ENCODE results near the gene OPN4.

The OPN4 gene, protein sequence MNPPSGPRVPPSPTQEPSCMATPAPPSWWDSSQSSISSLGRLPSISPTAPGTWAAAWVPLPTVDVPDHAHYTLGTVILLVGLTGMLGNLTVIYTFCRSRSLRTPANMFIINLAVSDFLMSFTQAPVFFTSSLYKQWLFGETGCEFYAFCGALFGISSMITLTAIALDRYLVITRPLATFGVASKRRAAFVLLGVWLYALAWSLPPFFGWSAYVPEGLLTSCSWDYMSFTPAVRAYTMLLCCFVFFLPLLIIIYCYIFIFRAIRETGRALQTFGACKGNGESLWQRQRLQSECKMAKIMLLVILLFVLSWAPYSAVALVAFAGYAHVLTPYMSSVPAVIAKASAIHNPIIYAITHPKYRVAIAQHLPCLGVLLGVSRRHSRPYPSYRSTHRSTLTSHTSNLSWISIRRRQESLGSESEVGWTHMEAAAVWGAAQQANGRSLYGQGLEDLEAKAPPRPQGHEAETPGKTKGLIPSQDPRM

GRCh38 chr10:86654411-86655172 lies at the start of gene OPN4:
Gene OPN4 (plus strand): TSS chr10:86654547. CDS start chr10:86654784, 237 bp downstream.
- Histone ChIP-seq H3K4me3 (ENCODE audit: insufficient read depth, low read length, poor library complexity, severe bottlenecking) (no peak within 1 kb of the TSS), H4K20me1 (ENCODE audit: low read depth, low read length) (no peaks in the 10 kb centered on the region), H3K9me2 (replicated peaks; ENCODE audit: insufficient read depth, low read length) (no peaks in the 10 kb centered on the region), H3F3A (ENCODE audit: insufficient read depth) (no peaks in the 10 kb centered on the region), H2AFZ (ENCODE audit: low read depth, low read length, severe bottlenecking) (no peak within 1 kb of the TSS), H3K9ac (ENCODE audit: low read length) (no peak within 1 kb of the TSS), H3K36me3 (ENCODE audit: low read length) (no peaks in the 10 kb centered on the region), H3K9me3 (ENCODE audit: insufficient read depth, low read length) (no peaks in the 10 kb centered on the region), H3K79me2 (ENCODE audit: insufficient read depth, low read length) (no peaks in the 10 kb centered on the region), H3K27ac (ENCODE audit: low read depth, low read length) (no peak within 1 kb of the TSS), H3K27me3 (ENCODE audit: low read length) (no peaks in the 10 kb centered on the region), H3K4me2 (ENCODE audit: low read depth, low read length, poor library complexity, severe bottlenecking) (no peak within 1 kb of the TSS)
- no peak for TF ChIP-seq EZH2phosphoT487 (conservative IDR thresholded peaks at IDR 0.05; ENCODE audit: low read length)
- TF ChIP-seq, protein P1, sequence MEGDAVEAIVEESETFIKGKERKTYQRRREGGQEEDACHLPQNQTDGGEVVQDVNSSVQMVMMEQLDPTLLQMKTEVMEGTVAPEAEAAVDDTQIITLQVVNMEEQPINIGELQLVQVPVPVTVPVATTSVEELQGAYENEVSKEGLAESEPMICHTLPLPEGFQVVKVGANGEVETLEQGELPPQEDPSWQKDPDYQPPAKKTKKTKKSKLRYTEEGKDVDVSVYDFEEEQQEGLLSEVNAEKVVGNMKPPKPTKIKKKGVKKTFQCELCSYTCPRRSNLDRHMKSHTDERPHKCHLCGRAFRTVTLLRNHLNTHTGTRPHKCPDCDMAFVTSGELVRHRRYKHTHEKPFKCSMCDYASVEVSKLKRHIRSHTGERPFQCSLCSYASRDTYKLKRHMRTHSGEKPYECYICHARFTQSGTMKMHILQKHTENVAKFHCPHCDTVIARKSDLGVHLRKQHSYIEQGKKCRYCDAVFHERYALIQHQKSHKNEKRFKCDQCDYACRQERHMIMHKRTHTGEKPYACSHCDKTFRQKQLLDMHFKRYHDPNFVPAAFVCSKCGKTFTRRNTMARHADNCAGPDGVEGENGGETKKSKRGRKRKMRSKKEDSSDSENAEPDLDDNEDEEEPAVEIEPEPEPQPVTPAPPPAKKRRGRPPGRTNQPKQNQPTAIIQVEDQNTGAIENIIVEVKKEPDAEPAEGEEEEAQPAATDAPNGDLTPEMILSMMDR (IDR thresholded peaks at IDR 0.05; ENCODE audit: insufficient read depth, low read length, poor library complexity, severe bottlenecking): no peak

DNA sequence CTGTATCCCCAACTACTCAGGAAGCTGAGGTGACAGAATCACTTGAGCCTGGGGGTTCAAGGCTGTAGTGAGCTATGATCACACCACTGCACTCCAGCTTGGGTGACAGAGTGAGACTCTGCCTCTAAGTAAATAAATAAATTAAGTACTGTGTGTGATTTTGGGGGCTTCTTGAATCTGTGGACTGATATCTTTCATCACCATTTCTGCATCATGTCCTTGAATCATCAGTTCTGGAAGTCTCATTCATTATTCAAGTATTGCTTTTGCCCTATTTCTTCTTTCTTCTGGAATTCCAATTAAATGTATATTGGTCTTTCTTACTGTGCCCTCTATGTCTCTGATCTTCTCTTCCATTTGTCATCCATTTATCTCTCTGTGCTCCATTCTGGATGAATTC lies 46.7 kb upstream of the OPN4 start:
- Histone ChIP-seq H3F3A (ENCODE audit: insufficient read depth) (no peaks in the 10 kb centered on the region), H3K79me2 (ENCODE audit: insufficient read depth, low read length) (no peaks in the 10 kb centered on the region), H3K9me3 (ENCODE audit: insufficient read depth, low read length) (no peaks in the 10 kb centered on the region), H3K36me3 (ENCODE audit: low read length) (no peaks in the 10 kb centered on the region), H2AFZ (ENCODE audit: low read depth, low read length, severe bottlenecking) (no peak overlapping the region), H3K4me2 (ENCODE audit: low read depth, low read length, poor library complexity, severe bottlenecking) (no peak overlapping the region), H3K9ac (ENCODE audit: low read length) (no peak overlapping the region), H3K9me2 (replicated peaks; ENCODE audit: insufficient read depth, low read length) (no peaks in the 10 kb centered on the region), H3K27ac (ENCODE audit: low read depth, low read length) (no peak overlapping the region), H4K20me1 (ENCODE audit: low read depth, low read length) (no peaks in the 10 kb centered on the region), H3K4me3 (ENCODE audit: insufficient read depth, low read length, poor library complexity, severe bottlenecking) (no peak overlapping the region), H3K27me3 (ENCODE audit: low read length) (no peaks in the 10 kb centered on the region)
- TF ChIP-seq, protein P1 (IDR thresholded peaks at IDR 0.05; ENCODE audit: insufficient read depth, low read length, poor library complexity, severe bottlenecking): no peak
- TF ChIP-seq EZH2phosphoT487 (conservative IDR thresholded peaks at IDR 0.05; ENCODE audit: low read length): no peak

- Histone ChIP-seq H3K9me2 (replicated peaks; ENCODE audit: insufficient read depth, low read length) (no peaks in the 10 kb centered on the region), H3K79me2 (ENCODE audit: insufficient read depth, low read length) (no peaks in the 10 kb centered on the region)
- TF ChIP-seq EZH2phosphoT487 (conservative IDR thresholded peaks at IDR 0.05; ENCODE audit: low read length): no peak
- TF ChIP-seq, protein P1 (IDR thresholded peaks at IDR 0.05; ENCODE audit: insufficient read depth, low read length, poor library complexity, severe bottlenecking): no peak
Observed at GRCh38 chr10:86609920-86610319, 44.4 kb upstream of the OPN4 start.

More at GRCh38 chr10:86609920-86610319, 44.4 kb upstream of the OPN4 start:
- Histone ChIP-seq H3K9ac (ENCODE audit: low read length) (no peak overlapping the region), H3F3A (ENCODE audit: insufficient read depth) (no peaks in the 10 kb centered on the region), H3K27me3 (ENCODE audit: low read length) (no peaks in the 10 kb centered on the region), H3K4me2 (ENCODE audit: low read depth, low read length, poor library complexity, severe bottlenecking) (no peak overlapping the region), H3K9me3 (ENCODE audit: insufficient read depth, low read length) (no peaks in the 10 kb centered on the region), H2AFZ (ENCODE audit: low read depth, low read length, severe bottlenecking) (no peak overlapping the region), H3K36me3 (ENCODE audit: low read length) (no peaks in the 10 kb centered on the region), H4K20me1 (ENCODE audit: low read depth, low read length) (no peaks in the 10 kb centered on the region), H3K27ac (ENCODE audit: low read depth, low read length) (no peak overlapping the region), H3K4me3 (ENCODE audit: insufficient read depth, low read length, poor library complexity, severe bottlenecking) (no peak overlapping the region)
